IPS-18c (cell line): ENCODE data around the gene CELF2.

ENCODE experiments used
- H3K4me3 ChIP-seq: 2 replicates; pipeline ENCODE4 v1.7.0; 2013; ENCODE audit warnings: low read depth, mild to moderate bottlenecking, low read length, moderate library complexity; ENCODE audit not compliant: insufficient read depth
- H3K9me3 ChIP-seq: one replicate; pipeline ENCODE4 v1.6.1; 2013; ENCODE audit warnings: mild to moderate bottlenecking, low read length, moderate library complexity; ENCODE audit not compliant: control insufficient read depth, insufficient read depth

CELF2 gene

GRCh38 chr10:11326241-11326640 lies 308.6 kb downstream of the CELF2 start:
- no peak overlapping the region for H3K4me3 ChIP-seq
- no peaks in the 10 kb centered on the region for H3K9me3 ChIP-seq

- Histone ChIP-seq H3K9me3 (no peaks in the 10 kb centered on the region), H3K4me3 (no peak overlapping the region)
These were observed 309.4 kb downstream of the CELF2 start for GRCh38 chr10:11326913-11327616.

GRCh38 chr10:11328264-11329061 lies 310.8 kb downstream of the CELF2 start:
- Histone ChIP-seq H3K4me3 (no peak overlapping the region), H3K9me3 (no peaks in the 10 kb centered on the region)

- no peaks in the 10 kb centered on the region for H3K9me3 ChIP-seq
- H3K4me3 ChIP-seq, result no peak overlapping the region
These were observed 311.5 kb downstream of the CELF2 start for GRCh38 chr10:11329062-11329673.

GRCh38 chr10:11330383-11331045 lies 312.8 kb downstream of the CELF2 start:
- Histone ChIP-seq H3K9me3 (no peaks in the 10 kb centered on the region), H3K4me3 (no peak overlapping the region)

- H3K4me3 ChIP-seq, result no peak overlapping the region
- H3K9me3 ChIP-seq, result no peaks in the 10 kb centered on the region
These were observed 313.4 kb downstream of the CELF2 start for GRCh38 chr10:11331046-11331577.

GRCh38 chr10:11331726-11332125 lies 314.1 kb downstream of the CELF2 start:
- H3K4me3 ChIP-seq, result no peak overlapping the region
- no peaks in the 10 kb centered on the region for H3K9me3 ChIP-seq

- Histone ChIP-seq H3K4me3 (no peak overlapping the region), H3K9me3 (no peaks in the 10 kb centered on the region)
These were observed 315.2 kb downstream of the CELF2 start for GRCh38 chr10:11332846-11333245.

- no peaks in the 10 kb centered on the region for H3K9me3 ChIP-seq
These were observed 316.8 kb downstream of the CELF2 start for GRCh38 chr10:11334436-11334835.

GRCh38 chr10:11335167-11335652 lies 317.5 kb downstream of the CELF2 start:
- no peak overlapping the region for H3K4me3 ChIP-seq
- H3K9me3 ChIP-seq, result no peaks in the 10 kb centered on the region

More at GRCh38 chr10:11334436-11334835, 316.8 kb downstream of the CELF2 start:
- no peak overlapping the region for H3K4me3 ChIP-seq

GRCh38 chr10:11335881-11336430 lies 318.3 kb downstream of the CELF2 start:
- Histone ChIP-seq H3K9me3 (no peaks in the 10 kb centered on the region), H3K4me3 (no peak overlapping the region)

GRCh38 chr10:11336722-11337162 lies 319.1 kb downstream of the CELF2 start:
- no peak overlapping the region for H3K4me3 ChIP-seq

GRCh38 chr10:11337516-11337915 lies 319.8 kb downstream of the CELF2 start:
- H3K4me3 ChIP-seq, result no peak overlapping the region
- no peaks in the 10 kb centered on the region for H3K9me3 ChIP-seq

More at GRCh38 chr10:11336722-11337162, 319.1 kb downstream of the CELF2 start:
- H3K9me3 ChIP-seq, result no peaks in the 10 kb centered on the region

- no peaks in the 10 kb centered on the region for H3K9me3 ChIP-seq
- H3K4me3 ChIP-seq, result no peak overlapping the region
These were observed 320.6 kb downstream of the CELF2 start for GRCh38 chr10:11338160-11338844.

- Histone ChIP-seq H3K9me3 (no peaks in the 10 kb centered on the region), H3K4me3 (no peak overlapping the region)
These were observed 321.3 kb downstream of the CELF2 start for GRCh38 chr10:11339013-11339412.

GRCh38 chr10:11339660-11340059 lies 322.0 kb downstream of the CELF2 start:
- no peaks in the 10 kb centered on the region for H3K9me3 ChIP-seq
- no peak overlapping the region for H3K4me3 ChIP-seq
